A549 (cell line): ENCODE measurements around the gene LRRC63. TPM values are rescaled to one million over a fixed set of nuclear protein-coding genes. Genes with fewer than 3 reads are reported as not detected.

Experiments used
- ATAC-seq, 2 experiments: fragments of 200-7000 bp in 1 of 2; fragments of >200 bp in 1 of 2; cut with Nextera tagmentation in 1 of 2; cut with Tn5 transposase in 1 of 2; 3 replicates each; pipeline versions ENCODE4 v1.8.0 to v1.9.1; 2018 to 2020; ENCODE audit warnings: mild to moderate bottlenecking in 1 of 2, moderate library complexity in 1 of 2
- CTCF ChIA-PET: fragments of 300-600 bp; sonication (Branson Sonifier 250); formaldehyde crosslinking; extraction: SDS; loops from one replicate; lab custom pipeline; 2021; ENCODE audit warnings: antibody characterized with exemption, inconsistent platforms; lab: Yijun Ruan, JAX
- POLR2A ChIA-PET: fragments of 350-600 bp; formaldehyde crosslinking; extraction: SDS; loops from one replicate; lab custom pipeline; 2021; ENCODE audit warnings: antibody characterized with exemption, inconsistent platforms; lab: Yijun Ruan, JAX
- DNase-seq, 2 experiments: peaks; one replicate each; pipeline versions ENCODE4 v3.0.0 to v3.0.0-alpha.2; 2011 to 2016; ENCODE audit warnings: low read depth in 1 of 2, low spot score in 1 of 2
- FAIRE-seq: peaks from 2 replicates; lab custom pipeline; 2011; peaks lifted over from hg19 to GRCh38; lab: Jason Lieb, UNC
- H3K27ac ChIP-seq, 2 experiments: fragments of >200 bp; sonication (Bioruptor Twin); formaldehyde crosslinking; 3 replicates each; pipeline ENCODE4 v1.5.1; 2016 to 2017
- H3K4me1 ChIP-seq: fragments of >200 bp; sonication (Bioruptor Twin); formaldehyde crosslinking; 3 replicates; pipeline ENCODE4 v1.6.1; 2016
- H3K4me2 ChIP-seq: fragments of >200 bp; sonication (Bioruptor Twin); formaldehyde crosslinking; 3 replicates; pipeline ENCODE4 v1.6.1; 2016
- H3K4me3 ChIP-seq: fragments of >200 bp; sonication (Bioruptor Twin); formaldehyde crosslinking; 3 replicates; pipeline ENCODE4 v1.5.1; 2016
- H3K9me3 ChIP-seq: fragments of >200 bp; sonication (Bioruptor Twin); formaldehyde crosslinking; 3 replicates; pipeline ENCODE4 v1.6.1; 2016
- BHLHE40 ChIP-seq: IDR thresholded peaks from 2 replicates; pipeline ENCODE4 v1.6.1; 2012; ENCODE audit warnings: low read depth, low read length, inconsistent platforms
- CBX2 ChIP-seq: fragments of 200-600 bp; sonication (generic); IDR thresholded peaks from 2 replicates; pipeline ENCODE4 v1.6.1; 2016; ENCODE audit warnings: low read depth, mild to moderate bottlenecking, borderline replicate concordance
- CHD2 ChIP-seq: fragments of 150-350 bp; IDR thresholded peaks from 2 replicates; pipeline ENCODE4 v1.6.1; 2014; ENCODE audit warnings: low read length; ENCODE audit not compliant: partially characterized antibody
- CHD4 ChIP-seq: fragments of 200-600 bp; sonication (generic); IDR thresholded peaks from 2 replicates; pipeline ENCODE4 v1.6.1; 2016; ENCODE audit warnings: antibody characterized with exemption, mild to moderate bottlenecking, borderline replicate concordance
- ESRRA ChIP-seq: fragments of 150-350 bp; IDR thresholded peaks from 2 replicates; pipeline ENCODE4 v1.6.1; 2014; ENCODE audit warnings: mild to moderate bottlenecking, low read length, borderline replicate concordance
- FOSL2 ChIP-seq, 2 experiments: fragments of 450-650 bp in 1 of 2; fragments of >200 bp in 1 of 2; sonication (Bioruptor Twin) in 1 of 2; formaldehyde crosslinking; IDR thresholded peaks; 2 replicates each; pipeline versions ENCODE4 v1.5.0 to v1.6.1; 2016 to 2020; ENCODE audit warnings: mild to moderate bottlenecking in 1 of 2, moderate library complexity in 1 of 2
- HDAC2 ChIP-seq: fragments of 200-600 bp; sonication (generic); IDR thresholded peaks from 2 replicates; pipeline ENCODE4 v1.6.1; 2016
- HEYL ChIP-seq: fragments of 250-450 bp; sonication (Bioruptor Pico); IDR thresholded peaks from 2 replicates; pipeline ENCODE4 v1.8.0; 2021; ENCODE audit warnings: mild to moderate bottlenecking, moderate library complexity
- HOXA7 ChIP-seq: fragments of 250-450 bp; sonication (Bioruptor Pico); IDR thresholded peaks from 2 replicates; pipeline ENCODE4 v1.5.0; 2020; ENCODE audit warnings: mild to moderate bottlenecking, moderate library complexity
- HOXB5 ChIP-seq: fragments of 250-450 bp; sonication (Bioruptor Pico); IDR thresholded peaks from 2 replicates; pipeline ENCODE4 v1.5.0; 2020; ENCODE audit warnings: mild to moderate bottlenecking, moderate library complexity
- MAFK ChIP-seq: fragments of 450-650 bp; IDR thresholded peaks from 2 replicates; pipeline ENCODE4 v1.6.1; 2014; ENCODE audit not compliant: partially characterized antibody
- MAZ ChIP-seq: fragments of 150-350 bp; IDR thresholded peaks from 2 replicates; pipeline ENCODE4 v1.6.1; 2014; ENCODE audit warnings: antibody characterized with exemption, low read depth, low read length, borderline replicate concordance
- MYC ChIP-seq: IDR thresholded peaks from 2 replicates; pipeline ENCODE4 v1.6.1; 2012; ENCODE audit warnings: mild to moderate bottlenecking, inconsistent platforms, low read length, improper control_type of control experiment, borderline replicate concordance
- NFE2L2 ChIP-seq: fragments of 150-350 bp; conservative IDR thresholded peaks from 2 replicates; pipeline ENCODE4 v1.6.1; 2014; ENCODE audit warnings: low read length
- NR3C1 ChIP-seq: fragments of >200 bp; sonication (Bioruptor Twin); formaldehyde crosslinking; IDR thresholded peaks from 3 replicates; pipeline ENCODE4 v1.6.1; 2017
- POLR2A ChIP-seq: IDR thresholded peaks from 2 replicates; pipeline ENCODE4 v1.6.1; 2012; ENCODE audit warnings: mild to moderate bottlenecking, low read length
- POLR2AphosphoS2 ChIP-seq: conservative IDR thresholded peaks from 2 replicates; pipeline ENCODE4 v1.6.1; 2012; ENCODE audit warnings: low read length, improper control_type of control experiment, inconsistent platforms
- RFX5 ChIP-seq: fragments of 450-650 bp; IDR thresholded peaks from 2 replicates; pipeline ENCODE4 v1.7.1; 2014; ENCODE audit warnings: antibody characterized with exemption, mild to moderate bottlenecking, moderate library complexity
- SREBF2 ChIP-seq: fragments of 450-650 bp; IDR thresholded peaks from 2 replicates; pipeline ENCODE4 v1.6.1; 2014; ENCODE audit warnings: mild to moderate bottlenecking, moderate library complexity
- TP53 ChIP-seq: fragments of 250-450 bp; sonication (Bioruptor Pico); IDR thresholded peaks from 2 replicates; pipeline ENCODE4 v1.5.0; 2021; ENCODE audit warnings: mild to moderate bottlenecking, moderate library complexity
- ZSCAN20 ChIP-seq: fragments of 250-450 bp; sonication (Bioruptor Pico); IDR thresholded peaks from 2 replicates; pipeline ENCODE4 v1.8.0; 2022; ENCODE audit warnings: mild to moderate bottlenecking, moderate library complexity
- WGBS: methylation state at CpG from one replicate; pipeline ENCODE4 v1.1.6; 2017; ENCODE audit errors: missing lambda C conversion rate; 5-methylcytosine and 5-hydroxymethylcytosine counted together
- polyA plus RNA-seq, 4 experiments: library from polyadenylated mRNA; depleted of rRNA in 3 of 4; stranded (reverse); fragments of >200 nt; fragmentation: RNase III in 1 of 4; extraction: RNeasy Plus Mini Kit Qiagen cat#74134 plus additional on column Dnase treatment in 1 of 4; gene quantifications; 2 replicates in 3 of 4; 3 replicates in 1 of 4; pipeline ENCODE4 v1.2.3, GENCODE V29; 2011 to 2017
- TF ChIP-seq, protein P1 (sequence below): fragments of 450-650 bp; IDR thresholded peaks from 2 replicates; pipeline ENCODE4 v1.6.1; 2014; ENCODE audit warnings: antibody characterized with exemption
- TF ChIP-seq, protein P2 (sequence below): fragments of 150-350 bp; IDR thresholded peaks from 2 replicates; pipeline ENCODE4 v1.6.1; 2014; ENCODE audit warnings: low read depth, mild to moderate bottlenecking, low read length
- TF ChIP-seq, protein P3 (sequence below): IDR thresholded peaks from 2 replicates; pipeline ENCODE4 v1.6.1; 2012
- TF ChIP-seq, protein P4 (sequence below): fragments of 250-450 bp; sonication (Bioruptor Pico); IDR thresholded peaks from 2 replicates; pipeline ENCODE4 v1.5.0; 2020; ENCODE audit warnings: low read depth, mild to moderate bottlenecking, moderate library complexity

Gene LRRC63
- polyA plus RNA-seq, 2 of the 4 experiments (the other 2 are of a cell fraction), result 0.06 to 0.19 TPM

DNA sequence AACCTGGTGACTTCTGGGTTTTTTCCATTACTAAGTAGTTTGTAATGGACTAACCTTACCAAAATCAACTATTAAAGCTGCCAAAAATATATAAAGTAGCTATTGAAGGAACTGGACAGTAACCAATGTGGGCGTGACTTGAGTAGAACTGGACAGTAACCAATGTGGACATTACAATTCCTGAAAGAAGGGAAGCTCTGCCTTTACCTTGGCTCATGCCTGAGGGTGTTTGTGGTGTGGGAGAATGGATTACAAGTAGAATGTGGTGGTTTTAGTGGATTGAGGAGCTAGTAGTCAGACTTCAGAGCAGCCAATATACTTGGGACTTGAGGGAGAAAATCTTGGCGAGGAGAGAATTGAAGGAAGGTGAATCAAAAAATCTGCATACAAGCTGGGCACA lies 17.5 kb downstream of the LRRC63 start:
- Histone ChIP-seq H3K27ac (no peak overlapping the region), H3K4me1 (no peaks in the 10 kb centered on the region), H3K4me3 (no peak overlapping the region), H3K4me2 (no peak overlapping the region), H3K9me3 (no peaks in the 10 kb centered on the region)
- WGBS, result 59% methylated on average over 2 of the region's 2 CpGs
- DNase-seq (no peak), FAIRE-seq (no peak), ATAC-seq (no peak)
- ChIA-PET POLR2A (no interaction called here), CTCF (no interaction called here)
- TF ChIP-seq HEYL (CRISPR knock-in tag) (no peak), NR3C1 (no peak), MYC (no peak), HOXB5 (CRISPR knock-in tag) (no peak), BHLHE40 (no peak), POLR2A (no peak), TP53 (CRISPR knock-in tag) (no peak), CHD2 (no peak), MAFK (no peak), ESRRA (no peak), ZSCAN20 (CRISPR knock-in tag) (no peak), NFE2L2 (no peak)
- TF ChIP-seq, protein P1, sequence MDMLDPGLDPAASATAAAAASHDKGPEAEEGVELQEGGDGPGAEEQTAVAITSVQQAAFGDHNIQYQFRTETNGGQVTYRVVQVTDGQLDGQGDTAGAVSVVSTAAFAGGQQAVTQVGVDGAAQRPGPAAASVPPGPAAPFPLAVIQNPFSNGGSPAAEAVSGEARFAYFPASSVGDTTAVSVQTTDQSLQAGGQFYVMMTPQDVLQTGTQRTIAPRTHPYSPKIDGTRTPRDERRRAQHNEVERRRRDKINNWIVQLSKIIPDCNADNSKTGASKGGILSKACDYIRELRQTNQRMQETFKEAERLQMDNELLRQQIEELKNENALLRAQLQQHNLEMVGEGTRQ, result no peak
- TF ChIP-seq, protein P2, sequence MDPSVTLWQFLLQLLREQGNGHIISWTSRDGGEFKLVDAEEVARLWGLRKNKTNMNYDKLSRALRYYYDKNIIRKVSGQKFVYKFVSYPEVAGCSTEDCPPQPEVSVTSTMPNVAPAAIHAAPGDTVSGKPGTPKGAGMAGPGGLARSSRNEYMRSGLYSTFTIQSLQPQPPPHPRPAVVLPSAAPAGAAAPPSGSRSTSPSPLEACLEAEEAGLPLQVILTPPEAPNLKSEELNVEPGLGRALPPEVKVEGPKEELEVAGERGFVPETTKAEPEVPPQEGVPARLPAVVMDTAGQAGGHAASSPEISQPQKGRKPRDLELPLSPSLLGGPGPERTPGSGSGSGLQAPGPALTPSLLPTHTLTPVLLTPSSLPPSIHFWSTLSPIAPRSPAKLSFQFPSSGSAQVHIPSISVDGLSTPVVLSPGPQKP, result no peak

DNA sequence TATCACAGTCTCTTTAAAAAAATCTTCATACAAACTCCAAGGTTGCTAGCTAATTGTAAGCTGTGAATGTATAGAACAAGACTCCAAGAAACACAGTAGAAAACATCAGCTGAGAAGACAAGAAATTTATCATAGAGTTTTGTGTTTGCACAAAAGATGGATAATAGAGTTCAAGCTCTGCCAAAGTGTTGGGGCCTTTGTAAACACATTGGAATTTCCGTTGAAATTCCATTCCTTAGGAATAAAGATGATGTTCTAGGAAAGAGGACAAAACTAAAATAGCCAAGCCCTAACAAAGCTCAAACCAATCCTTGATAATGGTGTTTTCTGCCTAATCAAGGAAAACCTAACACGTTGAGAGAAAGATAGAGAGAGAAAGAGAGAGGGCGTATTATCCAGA lies 20.6 kb downstream of the LRRC63 start:
- POLR2A ChIA-PET, result no interaction called here
- 40% methylated on average over 3 of the region's 3 CpGs for WGBS
- FAIRE-seq, result no peak
- H3K9me3 ChIP-seq, result no peaks in the 10 kb centered on the region; the same call in 1 of the 3 replicates
- H3K27ac ChIP-seq, result no peak overlapping the region
- no peaks in the 10 kb centered on the region for H3K4me1 ChIP-seq
- no peak overlapping the region for H3K4me3 ChIP-seq
- CTCF ChIA-PET, result no interaction called here
- no peak for DNase-seq
- ATAC-seq, result no peak
- H3K4me2 ChIP-seq, result no peak overlapping the region
- TF ChIP-seq, protein P3, sequence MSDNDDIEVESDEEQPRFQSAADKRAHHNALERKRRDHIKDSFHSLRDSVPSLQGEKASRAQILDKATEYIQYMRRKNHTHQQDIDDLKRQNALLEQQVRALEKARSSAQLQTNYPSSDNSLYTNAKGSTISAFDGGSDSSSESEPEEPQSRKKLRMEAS, result no peak

DNA sequence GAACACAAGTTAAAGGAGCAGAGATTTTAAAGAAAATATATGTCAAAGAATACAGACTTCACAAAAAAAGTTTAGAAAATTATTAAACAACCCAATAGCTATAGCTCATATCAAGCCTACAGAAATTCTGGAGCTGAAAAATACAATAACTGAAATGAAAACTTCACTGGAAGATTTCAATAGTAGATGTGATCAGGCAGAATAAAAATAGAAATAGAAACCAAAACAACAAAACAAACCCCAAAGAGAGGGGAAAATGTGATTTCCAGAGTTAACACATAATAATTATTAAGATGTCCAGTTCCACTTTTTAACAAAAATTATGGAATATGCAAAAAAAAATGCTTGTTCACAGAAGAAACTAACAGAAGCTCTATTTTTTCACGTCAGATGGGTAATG lies 23.6 kb downstream of the LRRC63 start:
- no peak for FAIRE-seq
- ChIA-PET CTCF (no interaction called here), POLR2A (no interaction called here)
- ATAC-seq, result no peak
- Histone ChIP-seq H3K4me2 (no peak overlapping the region), H3K4me1 (no peaks in the 10 kb centered on the region), H3K27ac (no peak overlapping the region), H3K9me3 (no peaks in the 10 kb centered on the region; the same call in 1 of the 3 replicates), H3K4me3 (no peak overlapping the region)
- TF ChIP-seq HOXA7 (CRISPR knock-in tag) (no peak), HOXB5 (CRISPR knock-in tag) (no peak), FOSL2 (IDR thresholded peaks at IDR 0.05) (no peak), FOSL2 (CRISPR knock-in tag; IDR thresholded peaks at IDR 0.05) (no peak), RFX5 (no peak), HDAC2 (no peak), MAZ (no peak), POLR2AphosphoS2 (no peak), MYC (no peak), TP53 (CRISPR knock-in tag) (no peak), CHD4 (no peak), CBX2 (no peak), SREBF2 (no peak)
- TF ChIP-seq, protein P1, result no peak
- TF ChIP-seq, protein P4, sequence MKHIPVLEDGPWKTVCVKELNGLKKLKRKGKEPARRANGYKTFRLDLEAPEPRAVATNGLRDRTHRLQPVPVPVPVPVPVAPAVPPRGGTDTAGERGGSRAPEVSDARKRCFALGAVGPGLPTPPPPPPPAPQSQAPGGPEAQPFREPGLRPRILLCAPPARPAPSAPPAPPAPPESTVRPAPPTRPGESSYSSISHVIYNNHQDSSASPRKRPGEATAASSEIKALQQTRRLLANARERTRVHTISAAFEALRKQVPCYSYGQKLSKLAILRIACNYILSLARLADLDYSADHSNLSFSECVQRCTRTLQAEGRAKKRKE (CRISPR knock-in tag), result no peak
- no peak for DNase-seq
- 9% methylated on average over 1 of the region's 1 CpG for WGBS
